ENCODE measurements around the gene TNNT2. TPM values are rescaled to one million over a fixed set of nuclear protein-coding genes. Genes with fewer than 3 reads are reported as not detected.

The TNNT2 gene
- total RNA-seq, 2 experiments from 2014 or later, result not detected

- CTCF ChIA-PET, result no interaction called here
- H3K9me3 Mint-ChIP-seq (ENCODE audit: low read depth), result no peaks in the 10 kb centered on the region
- no peak overlapping the region for H3K27ac Mint-ChIP-seq
- no peak overlapping the region for H3K4me3 Mint-ChIP-seq
- DNase-seq, result no peak
- no peaks in the 10 kb centered on the region for H3K36me3 Mint-ChIP-seq
- ATAC-seq, result no peak
- H3K27me3 Mint-ChIP-seq, result peaks cover 29% of the 10 kb centered on the region
- no peaks in the 10 kb centered on the region for H3K4me1 Mint-ChIP-seq
Measured at GRCh38 chr1:201397675-201398074, 20.2 kb upstream of the TNNT2 start.

- CTCF ChIA-PET, result no interaction called here
- Mint-ChIP-seq H3K4me3 (no peak overlapping the region), H3K36me3 (no peaks in the 10 kb centered on the region), H3K4me1 (no peaks in the 10 kb centered on the region), H3K27ac (no peak overlapping the region), H3K9me3 (ENCODE audit: low read depth) (no peaks in the 10 kb centered on the region), H3K27me3 (peaks cover 35% of the 10 kb centered on the region)
- ATAC-seq (no peak), DNase-seq (no peak)
Measured at GRCh38 chr1:201396861-201397464, 19.5 kb upstream of the TNNT2 start.

GRCh38 chr1:201395936-201396335 is 18.5 kb upstream of the TNNT2 start:
- ATAC-seq, result no peak

GRCh38 chr1:201394591-201394990 is 17.1 kb upstream of the TNNT2 start:
- H3K27me3 Mint-ChIP-seq, result peaks cover 41% of the 10 kb centered on the region
- H3K4me3 Mint-ChIP-seq, result no peak overlapping the region
- H3K27ac Mint-ChIP-seq, result no peak overlapping the region
- H3K36me3 Mint-ChIP-seq, result no peaks in the 10 kb centered on the region
- DNase-seq (no peak), ATAC-seq (no peak)
- CTCF ChIA-PET, result interaction anchor here (1.0 kb wide), 1 partner anchor 9 kb away, joined by 3 read pairs; no protein-coding TSS in a partner anchor
- H3K4me1 Mint-ChIP-seq, result no peaks in the 10 kb centered on the region
- H3K9me3 Mint-ChIP-seq (ENCODE audit: low read depth), result no peaks in the 10 kb centered on the region

More at GRCh38 chr1:201395936-201396335, 18.5 kb upstream of the TNNT2 start:
- H3K27me3 Mint-ChIP-seq, result peaks cover 41% of the 10 kb centered on the region
- no peak overlapping the region for H3K4me3 Mint-ChIP-seq
- CTCF ChIA-PET, result interaction anchor here (0.7 kb wide), 1 partner anchor 52 kb away, joined by 3 read pairs; no protein-coding TSS in a partner anchor
- H3K36me3 Mint-ChIP-seq, result no peaks in the 10 kb centered on the region
- H3K4me1 Mint-ChIP-seq, result no peaks in the 10 kb centered on the region
- no peaks in the 10 kb centered on the region for H3K9me3 Mint-ChIP-seq (ENCODE audit: low read depth)
- DNase-seq, result no peak
- H3K27ac Mint-ChIP-seq, result no peak overlapping the region

- CTCF ChIA-PET, result interaction anchor here (2.1 kb wide), 1 partner anchor 16 kb away, joined by 7 read pairs; no protein-coding TSS in a partner anchor
- no peaks in the 10 kb centered on the region for H3K36me3 Mint-ChIP-seq
- no peak for ATAC-seq
- H3K27me3 Mint-ChIP-seq, result peaks cover 32% of the 10 kb centered on the region
- no peaks in the 10 kb centered on the region for H3K9me3 Mint-ChIP-seq (ENCODE audit: low read depth)
- H3K4me1 Mint-ChIP-seq, result no peaks in the 10 kb centered on the region
- no peak overlapping the region for H3K27ac Mint-ChIP-seq
- no peak overlapping the region for H3K4me3 Mint-ChIP-seq
- no peak for DNase-seq
Measured at GRCh38 chr1:201393076-201393475, 15.6 kb upstream of the TNNT2 start.

GRCh38 chr1:201391651-201392511 is 14.4 kb upstream of the TNNT2 start:
- ATAC-seq (no peak), DNase-seq (no peak)
- Mint-ChIP-seq H3K9me3 (ENCODE audit: low read depth) (no peaks in the 10 kb centered on the region), H3K27ac (no peak overlapping the region), H3K27me3 (peaks cover 24% of the 10 kb centered on the region), H3K4me1 (no peaks in the 10 kb centered on the region), H3K4me3 (no peak overlapping the region), H3K36me3 (no peaks in the 10 kb centered on the region)
- CTCF ChIA-PET, result interaction anchor here (2.1 kb wide), 1 partner anchor 17 kb away, joined by 7 read pairs; no protein-coding TSS in a partner anchor

GRCh38 chr1:201391225-201391624 is 13.7 kb upstream of the TNNT2 start:
- no peak for ATAC-seq
- Mint-ChIP-seq H3K4me3 (no peak overlapping the region), H3K9me3 (ENCODE audit: low read depth) (no peaks in the 10 kb centered on the region), H3K27ac (no peak overlapping the region), H3K36me3 (no peaks in the 10 kb centered on the region), H3K4me1 (no peaks in the 10 kb centered on the region), H3K27me3 (peaks cover 24% of the 10 kb centered on the region)
- no peak for DNase-seq
- CTCF ChIA-PET, result interaction anchor here (2.1 kb wide), 1 partner anchor 18 kb away, joined by 7 read pairs; no protein-coding TSS in a partner anchor

GRCh38 chr1:201389051-201389450 is 11.6 kb upstream of the TNNT2 start:
- H3K4me1 Mint-ChIP-seq, result no peaks in the 10 kb centered on the region
- H3K36me3 Mint-ChIP-seq, result no peaks in the 10 kb centered on the region
- no peak overlapping the region for H3K27ac Mint-ChIP-seq
- H3K27me3 Mint-ChIP-seq, result peaks cover 23% of the 10 kb centered on the region
- H3K4me3 Mint-ChIP-seq, result no peak overlapping the region
- DNase-seq (no peak), ATAC-seq (no peak)
- CTCF ChIA-PET, result no interaction called here
- no peaks in the 10 kb centered on the region for H3K9me3 Mint-ChIP-seq (ENCODE audit: low read depth)

GRCh38 chr1:201386208-201386607 is 8.7 kb upstream of the TNNT2 start:
- H3K27me3 Mint-ChIP-seq, result peaks cover 7% of the 10 kb centered on the region
- DNase-seq (no peak), ATAC-seq (no peak)
- H3K36me3 Mint-ChIP-seq, result no peaks in the 10 kb centered on the region
- no peak overlapping the region for H3K4me3 Mint-ChIP-seq
- no peaks in the 10 kb centered on the region for H3K4me1 Mint-ChIP-seq
- H3K27ac Mint-ChIP-seq, result no peak overlapping the region
- CTCF ChIA-PET, result interaction anchor here (0.8 to 1.4 kb wide), 6 partner anchors 10 to 40 kb away, joined by 3 to 5 read pairs (median 3); no protein-coding TSS in a partner anchor
- no peaks in the 10 kb centered on the region for H3K9me3 Mint-ChIP-seq (ENCODE audit: low read depth)

- Mint-ChIP-seq H3K4me3 (no peak overlapping the region), H3K27ac (no peak overlapping the region), H3K27me3 (peaks cover 5% of the 10 kb centered on the region), H3K4me1 (no peaks in the 10 kb centered on the region), H3K36me3 (no peaks in the 10 kb centered on the region), H3K9me3 (ENCODE audit: low read depth) (no peaks in the 10 kb centered on the region)
- CTCF ChIA-PET, result interaction anchor here (0.8 to 1.4 kb wide), 8 partner anchors 9 to 103 kb away, joined by 3 to 5 read pairs (median 3); no protein-coding TSS in a partner anchor
- ATAC-seq (peak; percentile 75), DNase-seq (peak; percentile 65)
Measured at GRCh38 chr1:201385299-201385891, 7.9 kb upstream of the TNNT2 start.

- CTCF ChIA-PET, result interaction anchor here (1.4 kb wide), 1 partner anchor 102 kb away, joined by 3 read pairs; no protein-coding TSS in a partner anchor
- H3K9me3 Mint-ChIP-seq (ENCODE audit: low read depth), result no peaks in the 10 kb centered on the region
- no peaks in the 10 kb centered on the region for H3K4me1 Mint-ChIP-seq
- H3K4me3 Mint-ChIP-seq, result no peak overlapping the region
- no peak overlapping the region for H3K27ac Mint-ChIP-seq
- H3K27me3 Mint-ChIP-seq, result peaks cover 5% of the 10 kb centered on the region
- no peaks in the 10 kb centered on the region for H3K36me3 Mint-ChIP-seq
- no peak for ATAC-seq
- no peak for DNase-seq
Measured at GRCh38 chr1:201384406-201384782, 6.9 kb upstream of the TNNT2 start.

- H3K4me3 Mint-ChIP-seq, result no peak overlapping the region
- ATAC-seq (no peak), DNase-seq (no peak)
- peaks cover 5% of the 10 kb centered on the region for H3K27me3 Mint-ChIP-seq
- H3K36me3 Mint-ChIP-seq, result no peaks in the 10 kb centered on the region
- CTCF ChIA-PET, result interaction anchor here (0.5 to 1.1 kb wide), 3 partner anchors 26 to 685 kb away, joined by 3 to 4 read pairs (median 3); no protein-coding TSS in a partner anchor
- H3K4me1 Mint-ChIP-seq, result no peaks in the 10 kb centered on the region
- no peaks in the 10 kb centered on the region for H3K9me3 Mint-ChIP-seq (ENCODE audit: low read depth)
- H3K27ac Mint-ChIP-seq, result no peak overlapping the region
Measured at GRCh38 chr1:201383647-201384405, 6.3 kb upstream of the TNNT2 start.

- no peaks in the 10 kb centered on the region for H3K4me1 Mint-ChIP-seq
- no peak overlapping the region for H3K27ac Mint-ChIP-seq
- H3K36me3 Mint-ChIP-seq, result no peaks in the 10 kb centered on the region
- ATAC-seq, result no peak
- peaks cover 5% of the 10 kb centered on the region for H3K27me3 Mint-ChIP-seq
- H3K9me3 Mint-ChIP-seq (ENCODE audit: low read depth), result no peaks in the 10 kb centered on the region
- H3K4me3 Mint-ChIP-seq, result no peak overlapping the region
- CTCF ChIA-PET, result no interaction called here
- DNase-seq, result no peak
Measured at GRCh38 chr1:201381130-201381529, 3.6 kb upstream of the TNNT2 start.
